ENCODE data around the gene MAP2. TPM values are rescaled to one million over a fixed set of nuclear protein-coding genes. Genes with fewer than 3 reads are reported as not detected.

Gene MAP2
- polyA plus RNA-seq, 1 donor (not counting 4 experiments of a cell fraction or from before 2014, with no cell fraction given) = 16.2 TPM

- DNase-seq (ENCODE audit: low read depth, low spot score) = no peak
- FAIRE-seq = no peak
- Histone ChIP-seq H3K4me1 (ENCODE audit: control insufficient read depth, extremely low read depth, insufficient read depth, low read length) (no peaks in the 10 kb centered on the region), H4K20me1 (ENCODE audit: control insufficient read depth, extremely low read depth, insufficient read depth, low read length) (no peaks in the 10 kb centered on the region), H3K9me3 (ENCODE audit: control insufficient read depth, low read depth, low read length) (no peaks in the 10 kb centered on the region), H3K4me3 (ENCODE audit: control insufficient read depth in 2 of 3, extremely low read depth in 1 of 3, insufficient read depth in 2 of 3, low read depth in 1 of 3, low read length in 3 of 3) (no peak overlapping the region), H2AFZ (ENCODE audit: control insufficient read depth, low read length) (no peak overlapping the region), H3K9ac (ENCODE audit: control insufficient read depth, extremely low read depth, insufficient read depth, low read length) (no peak overlapping the region), H3K9me1 (ENCODE audit: control insufficient read depth, extremely low read depth, insufficient read depth, low read length) (no peaks in the 10 kb centered on the region), H3K79me2 (ENCODE audit: control insufficient read depth, insufficient read depth, low read length) (no peaks in the 10 kb centered on the region), H3K27ac (ENCODE audit: control insufficient read depth, insufficient read depth, low read length) (no peak overlapping the region), H3K36me3 (ENCODE audit: control insufficient read depth in 2 of 2, extremely low read depth in 1 of 2, insufficient read depth in 2 of 2, low read length in 2 of 2) (no peaks in the 10 kb centered on the region), H3K4me2 (ENCODE audit: control insufficient read depth, extremely low read depth, insufficient read depth, low read depth, low read length) (no peak overlapping the region), H3K27me3 (ENCODE audit: control insufficient read depth, extremely low read depth, insufficient read depth, low read length) (no peaks in the 10 kb centered on the region)
- dilution Hi-C loops (cut with MboI; ENCODE audit: extremely low pct_ligation_motif_present, low sequenced_read_pairs) = no loop called here
- no peak for TF ChIP-seq CTCF (optimal IDR thresholded peaks at IDR 0.05 in 1 of 3, IDR thresholded peaks at IDR 0.05 in 1 of 3, conservative IDR thresholded peaks at IDR 0.05 in 1 of 3; ENCODE audit: extremely low read depth in 1 of 3, insufficient read depth in 2 of 3, low read length in 3 of 3)
- no peak for TF ChIP-seq EZH2 (IDR thresholded peaks at IDR 0.05; ENCODE audit: low read length)
These were observed 112.5 kb downstream of the MAP2 start for GRCh38 chr2:209536363-209536762.

- no peaks in the 10 kb centered on the region for H3K9me1 ChIP-seq (ENCODE audit: control insufficient read depth, extremely low read depth, insufficient read depth, low read length)
- no peak overlapping the region for H3K4me3 ChIP-seq (ENCODE audit: control insufficient read depth in 2 of 3, extremely low read depth in 1 of 3, insufficient read depth in 2 of 3, low read depth in 1 of 3, low read length in 3 of 3)
- no peaks in the 10 kb centered on the region for H3K36me3 ChIP-seq (ENCODE audit: control insufficient read depth in 2 of 2, extremely low read depth in 1 of 2, insufficient read depth in 2 of 2, low read length in 2 of 2)
- H3K27ac ChIP-seq (ENCODE audit: control insufficient read depth, insufficient read depth, low read length) = no peak overlapping the region
- FAIRE-seq (no peak), DNase-seq (ENCODE audit: low read depth, low spot score) (no peak)
- no peak overlapping the region for H3K4me2 ChIP-seq (ENCODE audit: control insufficient read depth, extremely low read depth, insufficient read depth, low read depth, low read length)
- H3K79me2 ChIP-seq (ENCODE audit: control insufficient read depth, insufficient read depth, low read length) = no peaks in the 10 kb centered on the region
- H3K9ac ChIP-seq (ENCODE audit: control insufficient read depth, extremely low read depth, insufficient read depth, low read length) = no peak overlapping the region
- no peaks in the 10 kb centered on the region for H3K27me3 ChIP-seq (ENCODE audit: control insufficient read depth, extremely low read depth, insufficient read depth, low read length)
- H3K4me1 ChIP-seq (ENCODE audit: control insufficient read depth, extremely low read depth, insufficient read depth, low read length) = no peaks in the 10 kb centered on the region
- H3K9me3 ChIP-seq (ENCODE audit: control insufficient read depth, low read depth, low read length) = no peaks in the 10 kb centered on the region
- no peaks in the 10 kb centered on the region for H4K20me1 ChIP-seq (ENCODE audit: control insufficient read depth, extremely low read depth, insufficient read depth, low read length)
- TF ChIP-seq EZH2 (IDR thresholded peaks at IDR 0.05; ENCODE audit: low read length) (no peak), CTCF (optimal IDR thresholded peaks at IDR 0.05 in 1 of 3, IDR thresholded peaks at IDR 0.05 in 1 of 3, conservative IDR thresholded peaks at IDR 0.05 in 1 of 3; ENCODE audit: extremely low read depth in 1 of 3, insufficient read depth in 2 of 3, low read length in 3 of 3) (no peak)
- dilution Hi-C loops (cut with MboI; ENCODE audit: extremely low pct_ligation_motif_present, low sequenced_read_pairs) = no loop called here
- H2AFZ ChIP-seq (ENCODE audit: control insufficient read depth, low read length) = no peak overlapping the region
These were observed 123.9 kb downstream of the MAP2 start for GRCh38 chr2:209547726-209548125.
